Fibroblast of lung (primary cell): Measurements from ENCODE around the gene DNAJC8. TPM values are rescaled to one million over a fixed set of nuclear protein-coding genes. Genes with fewer than 3 reads are reported as not detected.

Experiments used
- DNase-seq, 2 donors: peaks; one replicate each; pipeline versions ENCODE4 v3.0.0 to v3.0.0-alpha.2; 2010; ENCODE audit warnings: low read depth in 2 of 2
- H2AFZ ChIP-seq: 2 replicates; pipeline ENCODE4 v1.5.1; 2012; ENCODE audit warnings: low read length, control low read depth, inconsistent platforms
- H3K27ac ChIP-seq: 2 replicates; pipeline ENCODE4 v1.5.1; 2011; ENCODE audit warnings: low read length, control low read depth; ENCODE audit not compliant: insufficient read depth
- H3K27me3 ChIP-seq: 2 replicates; pipeline ENCODE4 v1.5.1; 2011; ENCODE audit warnings: mild to moderate bottlenecking, low read length; ENCODE audit not compliant: control insufficient read depth, insufficient read depth
- H3K36me3 ChIP-seq: 2 replicates; pipeline ENCODE4 v1.5.1; 2011; ENCODE audit warnings: low read length; ENCODE audit not compliant: control insufficient read depth, insufficient read depth
- H3K4me1 ChIP-seq: 2 replicates; pipeline ENCODE4 v1.5.1; 2011; ENCODE audit warnings: low read length; ENCODE audit not compliant: control insufficient read depth, insufficient read depth; ENCODE audit errors: extremely low read depth
- H3K4me2 ChIP-seq: 2 replicates; pipeline ENCODE4 v1.5.1; 2011; ENCODE audit warnings: low read length, control low read depth; ENCODE audit not compliant: insufficient read depth; ENCODE audit errors: extremely low read depth
- H3K4me3 ChIP-seq, 4 experiments: fragments of 200-600 bp in 1 of 4; sonication (generic) in 1 of 4; replicated peaks in 1 of 4; 2 replicates each; pipeline ENCODE4 v1.5.1; 2011 to 2016; ENCODE audit warnings: low read length in 4 of 4, low read depth in 3 of 4, mild to moderate bottlenecking in 3 of 4, control low read depth in 2 of 4, inconsistent platforms in 1 of 4, mixed read lengths in 1 of 4; ENCODE audit not compliant: insufficient read depth in 1 of 4; ENCODE audit errors: control extremely low read depth in 1 of 4
- H3K79me2 ChIP-seq: 2 replicates; pipeline ENCODE4 v1.5.1; 2012; ENCODE audit warnings: mild to moderate bottlenecking, low read length, inconsistent platforms; ENCODE audit not compliant: control insufficient read depth, insufficient read depth
- H3K9ac ChIP-seq: 2 replicates; pipeline ENCODE4 v1.5.1; 2011; ENCODE audit warnings: mild to moderate bottlenecking, low read length, control low read depth; ENCODE audit not compliant: insufficient read depth
- H3K9me3 ChIP-seq: 2 replicates; pipeline ENCODE4 v1.5.1; 2012; ENCODE audit warnings: low read depth, low read length; ENCODE audit not compliant: control insufficient read depth, insufficient read depth
- H4K20me1 ChIP-seq: 2 replicates; pipeline ENCODE4 v1.5.1; 2011; ENCODE audit warnings: low read length; ENCODE audit not compliant: control insufficient read depth, insufficient read depth; ENCODE audit errors: extremely low read depth
- CTCF ChIP-seq, 2 donors: IDR thresholded peaks in 1 of 2; conservative IDR thresholded peaks in 1 of 2; 1 replicate in 1 of 2; 2 replicates in 1 of 2; pipeline ENCODE4 v1.5.1; 2011 to 2012; ENCODE audit warnings: low read length in 2 of 2, control low read depth in 1 of 2, inconsistent platforms in 1 of 2, low read depth in 1 of 2, mild to moderate bottlenecking in 1 of 2
- EZH2 ChIP-seq: IDR thresholded peaks from 2 replicates; pipeline ENCODE4 v1.5.1; 2012; ENCODE audit warnings: low read length, control low read depth, mild to moderate bottlenecking; ENCODE audit errors: missing control alignments
- polyA plus RNA-seq, 2 donors: library from polyadenylated mRNA; depleted of rRNA in 1 of 2; stranded (reverse) in 1 of 2; unstranded in 1 of 2; fragments of >200 nt; gene quantifications; 2 replicates each; pipeline ENCODE4 v1.2.1, GENCODE V29; 2011 to 2012; ENCODE audit warnings: missing spikeins in 1 of 2
- total RNA-seq: library from RNA; depleted of rRNA; stranded (reverse); fragments of >200 nt; gene quantifications from 2 replicates; pipeline ENCODE4 v1.2.1, GENCODE V29; 2014

DNAJC8 gene
- total and polyA plus RNA-seq, 2 donors (not counting 1 experiment from before 2014, with no cell fraction given): 56.1 to 120 TPM

GRCh38 chr1:28280501-28280900 is 47.7 kb upstream of the DNAJC8 start:
- H3K9ac ChIP-seq: no peak overlapping the region
- peaks cover 24% of the 10 kb centered on the region for H3K36me3 ChIP-seq
- H3K79me2 ChIP-seq: no peaks in the 10 kb centered on the region
- no peak overlapping the region for H3K4me3 ChIP-seq
- no peak for TF ChIP-seq EZH2
- no peak for DNase-seq
- H2AFZ ChIP-seq: no peak overlapping the region
- no peaks in the 10 kb centered on the region for H3K9me3 ChIP-seq
- no peaks in the 10 kb centered on the region for H3K27me3 ChIP-seq
- H4K20me1 ChIP-seq: no peaks in the 10 kb centered on the region
- H3K4me2 ChIP-seq: no peak overlapping the region
- H3K4me1 ChIP-seq: no peaks in the 10 kb centered on the region
- no peak overlapping the region for H3K27ac ChIP-seq

DNA sequence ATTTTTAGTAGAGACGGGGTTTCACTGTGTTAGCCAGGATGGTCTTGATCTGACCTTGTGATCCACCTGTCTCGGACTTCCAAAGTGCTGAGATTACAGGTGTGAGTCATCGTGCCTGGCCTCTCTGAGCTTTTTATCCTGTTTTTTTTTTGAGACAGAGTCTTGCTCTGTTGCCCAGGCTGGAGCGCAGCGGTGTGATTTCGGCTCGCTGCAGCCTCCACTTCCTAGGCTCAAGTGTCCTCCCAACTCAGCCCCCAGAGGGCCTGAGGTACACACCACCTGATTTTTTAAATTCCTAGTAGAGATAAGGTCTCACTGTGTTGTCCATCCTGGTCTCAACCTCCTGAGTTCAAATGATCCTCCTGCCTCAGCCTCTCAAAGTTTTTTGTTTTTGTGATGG is 46.9 kb upstream of the DNAJC8 start:
- Histone ChIP-seq H3K27ac (no peak overlapping the region), H3K9me3 (no peaks in the 10 kb centered on the region), H4K20me1 (no peaks in the 10 kb centered on the region), H3K79me2 (no peaks in the 10 kb centered on the region), H3K9ac (no peak overlapping the region), H2AFZ (no peak overlapping the region), H3K4me2 (no peak overlapping the region), H3K27me3 (no peaks in the 10 kb centered on the region), H3K4me1 (no peaks in the 10 kb centered on the region), H3K36me3 (peaks cover 26% of the 10 kb centered on the region), H3K4me3 (no peak overlapping the region)
- DNase-seq: no peak
- TF ChIP-seq EZH2 (no peak), CTCF (conservative IDR thresholded peaks at IDR 0.05 in 1 of 2, IDR thresholded peaks at IDR 0.05 in 1 of 2; ENCODE audit: low read depth in 1 of 2, low read length in 2 of 2) (no peak)

GRCh38 chr1:28278763-28279162 is 45.9 kb upstream of the DNAJC8 start:
- no peaks in the 10 kb centered on the region for H3K79me2 ChIP-seq
- H3K36me3 ChIP-seq: peaks cover 32% of the 10 kb centered on the region
- TF ChIP-seq EZH2: no peak
- no peak for TF ChIP-seq CTCF (conservative IDR thresholded peaks at IDR 0.05 in 1 of 2, IDR thresholded peaks at IDR 0.05 in 1 of 2; ENCODE audit: low read depth in 1 of 2, low read length in 2 of 2)
- no peaks in the 10 kb centered on the region for H3K9me3 ChIP-seq
- no peak for DNase-seq
- H2AFZ ChIP-seq: no peak overlapping the region
- H3K27ac ChIP-seq: no peak overlapping the region
- no peak overlapping the region for H3K4me3 ChIP-seq
- no peaks in the 10 kb centered on the region for H3K4me1 ChIP-seq
- no peaks in the 10 kb centered on the region for H3K27me3 ChIP-seq
- H4K20me1 ChIP-seq: no peaks in the 10 kb centered on the region
- no peak overlapping the region for H3K9ac ChIP-seq
- no peak overlapping the region for H3K4me2 ChIP-seq
